Mucosa of rectum (tissue), 2 donors: ENCODE measurements around the gene MGAT5.

ENCODE experiments used
- H3K27ac ChIP-seq, 2 donors: one replicate each; pipeline ENCODE4 v1.7.0; 2013; ENCODE audit warnings: inconsistent platforms in 2 of 2, low read depth in 2 of 2, low read length in 2 of 2
- H3K27me3 ChIP-seq, 2 donors: one replicate each; pipeline ENCODE4 v1.7.0; 2013; ENCODE audit warnings: low read length in 2 of 2; ENCODE audit not compliant: control insufficient read depth in 2 of 2, insufficient read depth in 2 of 2
- H3K36me3 ChIP-seq, 2 donors: one replicate each; pipeline ENCODE4 v1.7.0; 2013; ENCODE audit warnings: low read length in 2 of 2; ENCODE audit not compliant: control insufficient read depth in 2 of 2, insufficient read depth in 2 of 2
- H3K4me1 ChIP-seq, 2 donors: one replicate each; pipeline ENCODE4 v1.7.0; 2013; ENCODE audit warnings: low read length in 2 of 2, mild to moderate bottlenecking in 1 of 2; ENCODE audit not compliant: control insufficient read depth in 2 of 2, insufficient read depth in 2 of 2
- H3K4me3 ChIP-seq, 2 donors: one replicate each; pipeline ENCODE4 v1.7.0; 2013; ENCODE audit warnings: low read length in 2 of 2
- H3K9ac ChIP-seq, 2 donors: one replicate each; pipeline ENCODE4 v1.7.0; 2013; ENCODE audit warnings: low read length in 2 of 2, low read depth in 1 of 2, mild to moderate bottlenecking in 1 of 2
- H3K9me3 ChIP-seq, 2 donors: one replicate each; pipeline ENCODE4 v1.7.0; 2013; ENCODE audit warnings: low read length in 2 of 2; ENCODE audit not compliant: control insufficient read depth in 2 of 2
- donor health status: healthy.
- donor health status: Normal muscosa, but diverticular disease.

Gene MGAT5

GRCh38 chr2:134379722-134380121 lies 125.8 kb downstream of the MGAT5 start:
- Histone ChIP-seq H3K9me3 (no peaks in the 10 kb centered on the region), H3K27me3 (no peaks in the 10 kb centered on the region), H3K4me3 (no peak overlapping the region), H3K4me1 (peaks cover 0 to 2% of the 10 kb centered on the region in 2 donors), H3K27ac (no peak overlapping the region), H3K9ac (no peak overlapping the region), H3K36me3 (peaks cover 2 to 11% of the 10 kb centered on the region in 2 donors)

- Histone ChIP-seq H3K27ac (no peak overlapping the region), H3K4me1 (no peaks in the 10 kb centered on the region), H3K36me3 (peaks cover 2 to 11% of the 10 kb centered on the region in 2 donors), H3K4me3 (no peak overlapping the region), H3K27me3 (no peaks in the 10 kb centered on the region), H3K9ac (no peak overlapping the region), H3K9me3 (no peaks in the 10 kb centered on the region)
Observed at GRCh38 chr2:134381141-134381540, 127.3 kb downstream of the MGAT5 start.

GRCh38 chr2:134384131-134384530 lies 130.3 kb downstream of the MGAT5 start:
- Histone ChIP-seq H3K9ac (no peak overlapping the region), H3K4me3 (no peak overlapping the region), H3K27ac (no peak overlapping the region), H3K9me3 (no peaks in the 10 kb centered on the region), H3K27me3 (no peaks in the 10 kb centered on the region), H3K4me1 (no peaks in the 10 kb centered on the region), H3K36me3 (peaks cover 0 to 3% of the 10 kb centered on the region in 2 donors)

GRCh38 chr2:134385195-134385594 lies 131.3 kb downstream of the MGAT5 start:
- H3K4me3 ChIP-seq: no peak overlapping the region
- no peak overlapping the region for H3K9ac ChIP-seq
- H3K4me1 ChIP-seq: no peaks in the 10 kb centered on the region
- H3K27me3 ChIP-seq: no peaks in the 10 kb centered on the region
- H3K9me3 ChIP-seq: no peaks in the 10 kb centered on the region
- peaks cover 0 to 3% of the 10 kb centered on the region in 2 donors for H3K36me3 ChIP-seq
- H3K27ac ChIP-seq: no peak overlapping the region

GRCh38 chr2:134386310-134386709 lies 132.4 kb downstream of the MGAT5 start:
- H3K4me1 ChIP-seq: peaks cover under 1 to 4% of the 10 kb centered on the region in 2 donors
- H3K27ac ChIP-seq: no peak overlapping the region
- H3K4me3 ChIP-seq: no peak overlapping the region
- H3K9ac ChIP-seq: no peak overlapping the region
- H3K27me3 ChIP-seq: no peaks in the 10 kb centered on the region
- H3K36me3 ChIP-seq: peaks cover 0 to 3% of the 10 kb centered on the region in 2 donors
- no peaks in the 10 kb centered on the region for H3K9me3 ChIP-seq

GRCh38 chr2:134389381-134389780 lies 135.5 kb downstream of the MGAT5 start:
- no peaks in the 10 kb centered on the region for H3K9me3 ChIP-seq
- H3K27me3 ChIP-seq: no peaks in the 10 kb centered on the region
- peaks cover 14 to 21% of the 10 kb centered on the region in 2 donors for H3K4me1 ChIP-seq
- peaks cover 0 to 3% of the 10 kb centered on the region in 2 donors for H3K36me3 ChIP-seq
- H3K27ac ChIP-seq: no peak overlapping the region
- H3K4me3 ChIP-seq: no peak overlapping the region
- H3K9ac ChIP-seq: no peak overlapping the region

GRCh38 chr2:134391751-134392160 lies 137.9 kb downstream of the MGAT5 start:
- Histone ChIP-seq H3K27ac (peak overlapping the region; percentile 44 to 76), H3K9ac (no peak overlapping the region), H3K4me1 (peaks cover 14 to 37% of the 10 kb centered on the region in 2 donors), H3K36me3 (peaks cover 0 to 3% of the 10 kb centered on the region in 2 donors), H3K4me3 (no peak overlapping the region), H3K27me3 (no peaks in the 10 kb centered on the region), H3K9me3 (no peaks in the 10 kb centered on the region)

- Histone ChIP-seq H3K27ac (peak overlapping the region in 1 of 2 donors; percentile 47), H3K4me1 (peaks cover 22 to 45% of the 10 kb centered on the region in 2 donors), H3K36me3 (peaks cover 0 to under 1% of the 10 kb centered on the region in 2 donors), H3K9ac (no peak overlapping the region), H3K9me3 (no peaks in the 10 kb centered on the region), H3K27me3 (no peaks in the 10 kb centered on the region), H3K4me3 (no peak overlapping the region)
Observed at GRCh38 chr2:134392442-134393074, 138.7 kb downstream of the MGAT5 start.

- Histone ChIP-seq H3K4me1 (peaks cover 27 to 49% of the 10 kb centered on the region in 2 donors), H3K27me3 (no peaks in the 10 kb centered on the region), H3K9me3 (no peaks in the 10 kb centered on the region), H3K27ac (no peak overlapping the region), H3K9ac (no peak overlapping the region), H3K4me3 (no peak overlapping the region), H3K36me3 (no peaks in the 10 kb centered on the region)
Observed at GRCh38 chr2:134393075-134393461, 139.2 kb downstream of the MGAT5 start.

- Histone ChIP-seq H3K9me3 (no peaks in the 10 kb centered on the region), H3K4me3 (no peak overlapping the region), H3K27ac (peak overlapping the region; percentile 26 to 61), H3K36me3 (peaks cover 0 to 3% of the 10 kb centered on the region in 2 donors), H3K9ac (no peak overlapping the region), H3K27me3 (no peaks in the 10 kb centered on the region), H3K4me1 (peaks cover 30 to 56% of the 10 kb centered on the region in 2 donors)
Observed at GRCh38 chr2:134395779-134396178, 141.9 kb downstream of the MGAT5 start.
